ENCODE results near the gene RIPOR3. TPM values are rescaled to one million over a fixed set of nuclear protein-coding genes. Genes with fewer than 3 reads are reported as not detected.

RIPOR3 gene
- total RNA-seq, 2 donors from 2014 or later, result 0.46 to 1.4 TPM

GRCh38 chr20:50598074-50598473 is 93.3 kb downstream of the RIPOR3 start:
- Mint-ChIP-seq H3K27me3 (ENCODE audit: insufficient read depth) (peaks cover 4% of the 10 kb centered on the region), H3K9me3 (peaks cover 1% of the 10 kb centered on the region), H3K36me3 (ENCODE audit: low read depth) (no peaks in the 10 kb centered on the region), H3K4me3 (no peak overlapping the region), H3K4me1 (peaks cover 4% of the 10 kb centered on the region), H3K27ac (no peak overlapping the region)
- no peaks in the 10 kb centered on the region for H3K4me1 ChIP-seq (ENCODE audit: control insufficient read depth, insufficient read depth, low read length)
- H3K4me3 ChIP-seq (ENCODE audit: low read length), result no peak overlapping the region
- H3K27ac ChIP-seq (ENCODE audit: low read depth, low read length), result no peak overlapping the region
- no peaks in the 10 kb centered on the region for H3K27me3 ChIP-seq (ENCODE audit: control insufficient read depth, insufficient read depth, low read length, poor library complexity, severe bottlenecking)
- TF ChIP-seq CTCF (conservative IDR thresholded peaks at IDR 0.05), result no peak
- DNase-seq, result no peak
- H3K9me3 ChIP-seq (ENCODE audit: control insufficient read depth, low read length), result no peaks in the 10 kb centered on the region
- WGBS, 2 experiments (ENCODE audit: insufficient coverage in 1 of 2, insufficient read length in 1 of 2), result 85 to 89% methylated on average over 3 to 7 of the region's 7 CpGs
- H3K36me3 ChIP-seq (ENCODE audit: control insufficient read depth, insufficient read depth, low read length), result no peaks in the 10 kb centered on the region
- H3K9ac ChIP-seq (ENCODE audit: extremely low read depth, low read length, poor library complexity, severe bottlenecking), result no peak overlapping the region

- no peak overlapping the region for H3K27ac Mint-ChIP-seq
- no peak overlapping the region for H3K4me3 Mint-ChIP-seq
- peaks cover 4% of the 10 kb centered on the region for H3K4me1 Mint-ChIP-seq
- no peaks in the 10 kb centered on the region for H3K36me3 Mint-ChIP-seq (ENCODE audit: low read depth)
- DNase-seq, result no peak
- Histone ChIP-seq H3K36me3 (ENCODE audit: control insufficient read depth, insufficient read depth, low read length) (no peaks in the 10 kb centered on the region), H3K9me3 (ENCODE audit: control insufficient read depth, low read length) (no peaks in the 10 kb centered on the region), H3K9ac (ENCODE audit: extremely low read depth, low read length, poor library complexity, severe bottlenecking) (no peak overlapping the region), H3K4me1 (ENCODE audit: control insufficient read depth, insufficient read depth, low read length) (no peaks in the 10 kb centered on the region), H3K27me3 (ENCODE audit: control insufficient read depth, insufficient read depth, low read length, poor library complexity, severe bottlenecking) (no peaks in the 10 kb centered on the region), H3K4me3 (ENCODE audit: low read length) (no peak overlapping the region), H3K27ac (ENCODE audit: low read depth, low read length) (no peak overlapping the region)
- peaks cover 4% of the 10 kb centered on the region for H3K27me3 Mint-ChIP-seq (ENCODE audit: insufficient read depth)
- WGBS, 2 experiments (ENCODE audit: insufficient coverage in 1 of 2, insufficient read length in 1 of 2), result 92 to 94% methylated on average over 19 to 22 of the region's 22 CpGs
- no peak for TF ChIP-seq CTCF (conservative IDR thresholded peaks at IDR 0.05)
- peaks cover 1% of the 10 kb centered on the region for H3K9me3 Mint-ChIP-seq
Observed at GRCh38 chr20:50597406-50597969, 93.9 kb downstream of the RIPOR3 start.

- no peaks in the 10 kb centered on the region for H3K36me3 ChIP-seq (ENCODE audit: control insufficient read depth, insufficient read depth, low read length)
- DNase-seq, result no peak
- H3K36me3 Mint-ChIP-seq (ENCODE audit: low read depth), result no peaks in the 10 kb centered on the region
- no peaks in the 10 kb centered on the region for H3K4me1 ChIP-seq (ENCODE audit: control insufficient read depth, insufficient read depth, low read length)
- peaks cover 4% of the 10 kb centered on the region for H3K27me3 Mint-ChIP-seq (ENCODE audit: insufficient read depth)
- no peaks in the 10 kb centered on the region for H3K27me3 ChIP-seq (ENCODE audit: control insufficient read depth, insufficient read depth, low read length, poor library complexity, severe bottlenecking)
- no peak overlapping the region for H3K4me3 Mint-ChIP-seq
- peaks cover 4% of the 10 kb centered on the region for H3K4me1 Mint-ChIP-seq
- no peak overlapping the region for H3K9ac ChIP-seq (ENCODE audit: extremely low read depth, low read length, poor library complexity, severe bottlenecking)
- peaks cover 1% of the 10 kb centered on the region for H3K9me3 Mint-ChIP-seq
- no peak overlapping the region for H3K27ac ChIP-seq (ENCODE audit: low read depth, low read length)
- no peak overlapping the region for H3K4me3 ChIP-seq (ENCODE audit: low read length)
- no peaks in the 10 kb centered on the region for H3K9me3 ChIP-seq (ENCODE audit: control insufficient read depth, low read length)
- no peak for TF ChIP-seq CTCF (conservative IDR thresholded peaks at IDR 0.05)
- no peak overlapping the region for H3K27ac Mint-ChIP-seq
- 91 to 99% methylated on average over 7 to 11 of the region's 11 CpGs for WGBS, 2 experiments (ENCODE audit: insufficient coverage in 1 of 2, insufficient read length in 1 of 2)
Observed at GRCh38 chr20:50596694-50597021, 94.7 kb downstream of the RIPOR3 start.
